Central memory CD4-positive, alpha-beta T cell (primary cell): ENCODE measurements around the gene PEX14.
"Not testable (repeated sequence)": the region's sequence is repeated elsewhere in the genome, so short reads cannot be mapped to it uniquely, and the experiment has no call there.

Experiments used
- DNase-seq: peaks from one replicate; pipeline ENCODE4 v3.0.0; 2022

The PEX14 gene

GRCh38 chr1:10450836-10451235 is 23.9 kb upstream of the PEX14 start:
- DNase-seq, result no peak

- DNase-seq, result no peak
These were observed 23.5 kb upstream of the PEX14 start for GRCh38 chr1:10451287-10451686.

- DNase-seq, result no peak
These were observed 18.7 kb upstream of the PEX14 start for GRCh38 chr1:10456048-10456447.

GRCh38 chr1:10456661-10457060 is 18.1 kb upstream of the PEX14 start:
- DNase-seq, result no peak

GRCh38 chr1:10457462-10457861 is 17.3 kb upstream of the PEX14 start:
- not testable (repeated sequence) for DNase-seq

- no peak for DNase-seq
These were observed 16.9 kb upstream of the PEX14 start for GRCh38 chr1:10457875-10458274.

GRCh38 chr1:10459184-10459583 is 15.6 kb upstream of the PEX14 start:
- no peak for DNase-seq

GRCh38 chr1:10467078-10467477 is 7.7 kb upstream of the PEX14 start:
- DNase-seq, result no peak

- no peak for DNase-seq
These were observed 4.7 kb upstream of the PEX14 start for GRCh38 chr1:10470043-10470442.

GRCh38 chr1:10471411-10472219 is 3.1 kb upstream of the PEX14 start:
- DNase-seq, result no peak

GRCh38 chr1:10472220-10473144 is 2.3 kb upstream of the PEX14 start, which contains the start of gene DFFA:
TSS of gene DFFA (minus strand) at chr1:10472529. CDS start at chr1:10472458, 71 bp downstream.
- peak; percentile 86 for DNase-seq

GRCh38 chr1:10473145-10473765 is 1.5 kb upstream of the PEX14 start:
- no peak for DNase-seq

- DNase-seq, result not testable (repeated sequence)
These were observed 489 bp upstream of the PEX14 start for GRCh38 chr1:10474309-10474612.

GRCh38 chr1:10475510-10475909 is 760 bp downstream of the PEX14 start:
- DNase-seq, result no peak

- no peak for DNase-seq
These were observed 4.5 kb downstream of the PEX14 start for GRCh38 chr1:10479296-10479695.

- DNase-seq, result no peak
These were observed 5.9 kb downstream of the PEX14 start for GRCh38 chr1:10480614-10481013.

GRCh38 chr1:10484521-10484920 is 9.8 kb downstream of the PEX14 start:
- no peak for DNase-seq

GRCh38 chr1:10489291-10490055 is 14.7 kb downstream of the PEX14 start:
- no peak for DNase-seq

GRCh38 chr1:10490286-10490970 is 15.7 kb downstream of the PEX14 start:
- DNase-seq, result no peak

- no peak for DNase-seq
These were observed 19.6 kb downstream of the PEX14 start for GRCh38 chr1:10494418-10494753.

GRCh38 chr1:10494754-10495474 is 20.2 kb downstream of the PEX14 start:
- peak; percentile 67 for DNase-seq

GRCh38 chr1:10495475-10495817 is 20.7 kb downstream of the PEX14 start:
- no peak for DNase-seq
